MM.1S (cell line): ENCODE data around the gene DLGAP1.

ENCODE experiments used
- DNase-seq: peaks from one replicate; pipeline ENCODE4 v3.0.0-alpha.2; 2015
- H2AFZ ChIP-seq: fragments of 300-600 bp; sonication (generic); 2 replicates; pipeline ENCODE4 v1.6.0; 2016; ENCODE audit warnings: antibody characterized with exemption, low read length
- H3F3A ChIP-seq: fragments of 300-600 bp; sonication (generic); 2 replicates; pipeline ENCODE4 v1.6.1; 2016; ENCODE audit warnings: mild to moderate bottlenecking, antibody characterized with exemption, low read length, moderate library complexity, mixed read lengths; ENCODE audit not compliant: insufficient read depth
- H3K27ac ChIP-seq: fragments of 300-600 bp; sonication (generic); 2 replicates; pipeline ENCODE4 v1.5.1; 2016; ENCODE audit warnings: mild to moderate bottlenecking, low read length
- H3K27me3 ChIP-seq: fragments of 300-600 bp; sonication (generic); replicated peaks from 2 replicates; pipeline ENCODE4 v1.6.0; 2016; ENCODE audit warnings: low read length; ENCODE audit not compliant: insufficient read depth
- H3K36me3 ChIP-seq: fragments of 300-600 bp; sonication (generic); replicated peaks from 2 replicates; pipeline ENCODE4 v1.6.1; 2016; ENCODE audit warnings: mild to moderate bottlenecking, low read length, mixed read lengths; ENCODE audit not compliant: insufficient read depth
- H3K4me1 ChIP-seq: fragments of 300-600 bp; sonication (generic); 2 replicates; pipeline ENCODE4 v1.6.1; 2016; ENCODE audit warnings: low read length, mixed read lengths
- H3K4me2 ChIP-seq: fragments of 300-600 bp; sonication (generic); 2 replicates; pipeline ENCODE4 v1.6.0; 2016; ENCODE audit warnings: low read depth, low read length
- H3K4me3 ChIP-seq: fragments of 300-600 bp; sonication (generic); 2 replicates; pipeline ENCODE4 v1.5.1; 2016; ENCODE audit warnings: low read length, mixed read lengths
- H3K79me2 ChIP-seq: fragments of 300-600 bp; sonication (generic); 2 replicates; pipeline ENCODE4 v1.6.1; 2016; ENCODE audit warnings: mixed run types, low read length, mixed read lengths
- H3K9ac ChIP-seq: fragments of 300-600 bp; sonication (generic); 2 replicates; pipeline ENCODE4 v1.6.1; 2016; ENCODE audit warnings: low read length, mixed read lengths
- H3K9me2 ChIP-seq: fragments of 300-600 bp; sonication (generic); replicated peaks from 2 replicates; pipeline ENCODE4 v1.6.1; 2016; ENCODE audit warnings: mild to moderate bottlenecking, low read length, mixed read lengths; ENCODE audit not compliant: insufficient read depth
- H3K9me3 ChIP-seq: fragments of 300-600 bp; sonication (generic); replicated peaks from 2 replicates; pipeline ENCODE4 v1.6.1; 2016; ENCODE audit warnings: mild to moderate bottlenecking, low read length, mixed read lengths; ENCODE audit not compliant: insufficient read depth
- H4K20me1 ChIP-seq: fragments of 300-600 bp; sonication (generic); 2 replicates; pipeline ENCODE4 v1.6.1; 2016; ENCODE audit warnings: mild to moderate bottlenecking, low read length, moderate library complexity, mixed read lengths; ENCODE audit not compliant: insufficient read depth
- CTCF ChIP-seq: fragments of 300-600 bp; sonication (generic); IDR thresholded peaks from 2 replicates; pipeline ENCODE4 v1.5.1; 2016; ENCODE audit warnings: antibody characterized with exemption, low read length, mixed read lengths
- EZH2 ChIP-seq: fragments of 300-600 bp; sonication (generic); optimal IDR thresholded peaks from 2 replicates; pipeline ENCODE3; 2017; ENCODE audit warnings: low read depth, mild to moderate bottlenecking, antibody characterized with exemption, low read length, mixed read lengths
- EZH2phosphoT487 ChIP-seq: fragments of 300-600 bp; sonication (generic); IDR thresholded peaks from 2 replicates; pipeline ENCODE4 v1.6.1; 2018; ENCODE audit warnings: antibody characterized with exemption, low read length

DLGAP1 gene

DNA sequence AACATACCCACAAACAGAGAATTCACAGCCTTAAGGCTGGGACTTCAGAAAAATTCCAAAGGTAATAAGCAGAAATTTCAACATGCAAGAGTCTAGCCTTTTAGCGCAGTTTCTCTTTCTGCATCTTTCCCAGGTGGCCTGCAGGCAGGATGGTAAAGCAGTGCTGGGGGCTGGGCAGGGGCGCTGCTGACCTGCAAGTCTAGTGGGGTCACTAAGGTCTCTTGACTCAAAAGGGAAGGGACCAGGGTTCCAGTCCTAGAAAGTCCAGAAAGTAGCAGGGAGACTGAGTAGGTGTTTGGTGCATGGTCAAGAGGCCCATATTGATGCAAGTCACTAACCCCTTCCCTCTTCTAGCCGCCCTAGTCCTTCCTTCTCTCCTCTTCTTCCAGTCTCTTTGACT is 835.9 kb downstream of the DLGAP1 start:
- no peaks in the 10 kb centered on the region for H3K9me2 ChIP-seq
- no peaks in the 10 kb centered on the region for H3F3A ChIP-seq
- no peak for DNase-seq
- H3K9ac ChIP-seq, result no peak overlapping the region
- no peaks in the 10 kb centered on the region for H4K20me1 ChIP-seq
- H3K4me1 ChIP-seq, result no peaks in the 10 kb centered on the region
- no peak overlapping the region for H2AFZ ChIP-seq
- TF ChIP-seq CTCF (no peak), EZH2phosphoT487 (no peak), EZH2 (no peak)
- H3K4me3 ChIP-seq, result no peak overlapping the region
- H3K79me2 ChIP-seq, result no peaks in the 10 kb centered on the region
- H3K9me3 ChIP-seq, result no peaks in the 10 kb centered on the region
- 0 out of 2 replicates have a peak, but pooled peaks cover 4% of the 10 kb centered on the region for H3K27me3 ChIP-seq
- H3K4me2 ChIP-seq, result no peak overlapping the region
- no peak overlapping the region for H3K27ac ChIP-seq
- no peaks in the 10 kb centered on the region for H3K36me3 ChIP-seq

GRCh38 chr18:3616744-3617143 is 838.4 kb downstream of the DLGAP1 start:
- H3K36me3 ChIP-seq, result no peaks in the 10 kb centered on the region
- H3K4me1 ChIP-seq, result no peaks in the 10 kb centered on the region
- no peak overlapping the region for H3K4me3 ChIP-seq
- no peaks in the 10 kb centered on the region for H3K79me2 ChIP-seq
- H3K27ac ChIP-seq, result no peak overlapping the region
- H3F3A ChIP-seq, result no peaks in the 10 kb centered on the region
- no peaks in the 10 kb centered on the region for H4K20me1 ChIP-seq
- TF ChIP-seq EZH2phosphoT487 (no peak), EZH2 (no peak), CTCF (no peak)
- H3K9me2 ChIP-seq, result no peaks in the 10 kb centered on the region
- DNase-seq, result no peak
- no peak overlapping the region for H3K4me2 ChIP-seq
- H2AFZ ChIP-seq, result no peak overlapping the region
- no peak overlapping the region for H3K9ac ChIP-seq
- H3K27me3 ChIP-seq, result peaks cover 10% of the 10 kb centered on the region; the same call in 1 of the 2 replicates
- H3K9me3 ChIP-seq, result no peaks in the 10 kb centered on the region

GRCh38 chr18:3616142-3616541 is 839.0 kb downstream of the DLGAP1 start:
- Histone ChIP-seq H3K4me2 (no peak overlapping the region), H3K79me2 (no peaks in the 10 kb centered on the region), H3F3A (no peaks in the 10 kb centered on the region), H3K27me3 (peaks cover 10% of the 10 kb centered on the region; the same call in 1 of the 2 replicates), H2AFZ (no peak overlapping the region), H3K36me3 (no peaks in the 10 kb centered on the region), H3K9me2 (no peaks in the 10 kb centered on the region), H3K4me3 (no peak overlapping the region), H3K9me3 (no peaks in the 10 kb centered on the region), H3K9ac (no peak overlapping the region), H3K27ac (no peak overlapping the region), H3K4me1 (no peaks in the 10 kb centered on the region), H4K20me1 (no peaks in the 10 kb centered on the region)
- TF ChIP-seq CTCF (no peak), EZH2 (no peak), EZH2phosphoT487 (no peak)
- DNase-seq, result no peak
